ENCODE results near the gene NRGN.

The NRGN gene

DNA sequence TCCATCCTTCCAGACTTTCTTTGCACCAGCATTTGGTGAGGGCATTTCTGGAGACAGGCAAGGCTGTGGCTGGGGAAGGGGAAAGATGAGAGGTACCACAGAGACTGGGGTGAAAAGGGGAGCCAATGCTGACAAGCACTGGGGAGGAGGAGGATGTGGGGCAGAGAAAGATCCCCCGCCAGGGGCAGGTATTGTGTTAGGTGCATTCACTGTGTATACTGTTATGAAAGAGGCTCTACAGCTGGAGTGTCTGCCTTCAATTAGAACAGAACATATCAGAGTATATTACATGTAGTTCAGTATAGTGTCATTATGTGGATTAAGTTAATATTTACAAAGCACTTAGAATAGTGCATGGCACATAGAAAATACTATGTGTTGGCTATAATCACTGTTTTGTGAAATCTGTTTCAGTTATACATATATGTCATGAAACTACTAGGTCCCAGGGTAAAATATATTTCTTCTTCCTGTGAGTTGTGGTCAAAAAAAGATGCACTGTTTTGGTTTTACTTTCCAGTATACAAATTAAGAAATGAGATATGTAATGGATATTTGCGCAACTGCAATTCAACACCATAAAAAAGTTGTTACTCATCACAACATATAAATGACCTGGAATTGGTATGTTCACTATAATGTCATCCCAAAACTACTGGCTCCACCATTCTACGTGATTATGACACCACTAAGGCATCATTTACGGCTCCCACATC is 52.0 kb downstream of the NRGN start:
- DNase-seq, result no peak

DNA sequence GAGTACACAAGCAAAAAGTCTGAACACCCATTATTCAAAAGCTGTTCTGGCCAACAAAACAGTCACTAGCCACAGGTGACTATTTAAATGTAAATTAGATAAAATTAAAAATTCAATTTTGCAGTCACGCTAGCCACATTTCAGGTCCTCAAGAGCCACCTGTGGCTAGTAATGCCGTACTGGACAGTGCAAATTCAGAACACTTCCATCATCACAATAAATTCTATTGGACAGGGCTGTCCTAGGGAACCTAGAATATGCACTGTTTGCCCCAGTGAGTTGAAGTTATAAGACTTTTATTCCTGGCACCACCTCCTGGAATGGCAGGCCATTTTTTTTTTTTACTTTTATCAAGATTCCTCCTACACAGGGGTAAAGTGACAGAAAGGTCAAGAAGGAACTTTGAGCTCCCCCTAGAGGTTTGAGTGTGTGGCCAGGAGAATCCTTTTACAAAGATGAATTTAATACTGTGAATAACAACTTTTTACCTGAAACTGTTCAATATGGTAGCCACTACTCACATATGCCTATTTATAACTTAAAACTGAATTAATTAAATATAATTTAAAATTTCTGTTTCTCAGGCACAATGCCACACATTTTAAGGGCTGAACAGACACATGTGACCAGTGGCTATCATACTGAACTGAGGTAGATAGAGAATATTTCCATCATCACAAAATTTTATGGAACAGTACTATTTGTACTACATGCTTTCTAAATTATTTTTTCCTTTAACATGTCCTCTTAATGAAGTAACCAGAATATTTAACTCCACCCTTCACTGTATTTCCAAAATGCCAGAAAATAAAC is 53.9 kb downstream of the NRGN start:
- DNase-seq, result no peak

DNA sequence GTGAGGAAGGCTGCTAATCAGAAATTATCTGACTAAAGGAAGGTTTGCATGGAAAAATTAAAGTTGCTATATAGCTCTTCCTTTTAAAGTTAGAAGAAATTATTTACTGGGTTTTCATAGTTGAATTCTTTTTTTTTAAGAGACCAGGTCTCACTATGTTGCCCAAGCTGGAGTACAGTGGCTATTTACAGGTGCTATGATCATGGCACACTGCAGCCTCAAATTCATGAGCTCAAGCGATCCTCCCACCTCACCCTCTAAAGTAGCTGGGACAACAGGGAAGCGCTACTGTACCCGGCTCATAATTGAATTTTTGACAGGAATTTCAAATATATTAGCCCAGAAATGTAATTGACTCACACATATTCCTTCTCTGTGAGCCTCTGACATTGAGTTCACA is 56.6 kb downstream of the NRGN start:
- DNase-seq, result no peak
